Tibial nerve (tissue), 4 donors: ENCODE data around the gene NEK2. TPM values are rescaled to one million over a fixed set of nuclear protein-coding genes. Genes with fewer than 3 reads are reported as not detected.
"Not testable (repeated sequence)": the region's sequence is repeated elsewhere in the genome, so short reads cannot be mapped to it uniquely, and the experiment has no call there.

Experiments
- DNase-seq, 2 donors: peaks; one replicate each; pipeline ENCODE4 v3.0.0-alpha.2; 2019; ENCODE audit warnings: low spot score in 2 of 2
- H3K27ac ChIP-seq, 4 donors: fragments of 200-600 bp; sonication (generic) in 3 of 4; one replicate each; pipeline ENCODE4 v1.5.1; 2017 to 2019; ENCODE audit warnings: mild to moderate bottlenecking in 1 of 4
- H3K27me3 ChIP-seq, 2 donors: fragments of 200-600 bp; sonication (generic) in 1 of 2; one replicate each; pipeline versions ENCODE4 v1.5.1 to v1.6.0; 2017 to 2019
- H3K36me3 ChIP-seq, 3 donors: fragments of 200-600 bp; sonication (generic); one replicate each; pipeline ENCODE4 v1.5.1; 2018 to 2019
- H3K4me1 ChIP-seq, 4 donors: fragments of 200-600 bp; sonication (generic) in 3 of 4; one replicate each; pipeline ENCODE4 v1.5.1; 2017 to 2019
- H3K4me3 ChIP-seq, 4 donors: fragments of 200-600 bp; sonication (generic) in 3 of 4; one replicate each; pipeline ENCODE4 v1.5.1; 2017 to 2019; ENCODE audit warnings: mild to moderate bottlenecking in 1 of 4, moderate library complexity in 1 of 4
- H3K9me3 ChIP-seq, 4 donors: fragments of 200-600 bp; sonication (generic) in 3 of 4; one replicate each; pipeline ENCODE4 v1.5.1; 2017 to 2019
- CTCF ChIP-seq, 5 experiments: fragments of 200-600 bp in 3 of 5; fragments of 450-650 bp in 2 of 5; sonication (generic) in 3 of 5; IDR thresholded peaks; one replicate each; pipeline ENCODE4 v1.5.1; 2016 to 2019; ENCODE audit warnings: antibody characterized with exemption in 5 of 5, mild to moderate bottlenecking in 3 of 5, moderate library complexity in 2 of 5
- EP300 ChIP-seq, 2 donors: sonication (generic); formaldehyde crosslinking; IDR thresholded peaks; one replicate each; pipeline ENCODE4 v1.6.1; 2017; ENCODE audit warnings: antibody characterized with exemption in 2 of 2, mild to moderate bottlenecking in 1 of 2
- POLR2A ChIP-seq, 2 donors: fragments of 450-650 bp; IDR thresholded peaks; one replicate each; pipeline ENCODE4 v1.6.1; 2017; ENCODE audit warnings: antibody characterized with exemption in 2 of 2, mild to moderate bottlenecking in 2 of 2, moderate library complexity in 2 of 2
- WGBS, 2 donors: methylation state at CpG; one replicate each; pipeline ENCODE4 v1.1.5; 2018; 5-methylcytosine and 5-hydroxymethylcytosine counted together
- total RNA-seq, 4 donors: library from RNA; depleted of rRNA; stranded (reverse); fragments of >200 nt; gene quantifications; one replicate each; pipeline ENCODE4 v1.1.0, GENCODE V29; 2016

Gene NEK2
- total RNA-seq, 4 donors from 2014 or later: 1.8 to 2.0 TPM; not detected in 2

- H3K27me3 ChIP-seq: no peaks in the 10 kb centered on the region
- H3K27ac ChIP-seq: no peak overlapping the region
- 87 to 91% methylated on average over 2 of the region's 2 CpGs for WGBS, 2 donors
- no peak for DNase-seq
- no peak for TF ChIP-seq EP300 (IDR thresholded peaks at IDR 0.05)
- H3K36me3 ChIP-seq: no peaks in the 10 kb centered on the region
- H3K9me3 ChIP-seq: no peaks in the 10 kb centered on the region
- no peak overlapping the region for H3K4me3 ChIP-seq
- H3K4me1 ChIP-seq: no peaks in the 10 kb centered on the region
These were observed 13.0 kb upstream of the NEK2 start for GRCh38 chr1:211688421-211688820.

GRCh38 chr1:211687462-211688215 is 12.2 kb upstream of the NEK2 start:
- H3K9me3 ChIP-seq: no peaks in the 10 kb centered on the region
- no peak overlapping the region for H3K27ac ChIP-seq
- DNase-seq: no peak
- H3K4me1 ChIP-seq: no peaks in the 10 kb centered on the region
- no peaks in the 10 kb centered on the region for H3K27me3 ChIP-seq
- TF ChIP-seq POLR2A (IDR thresholded peaks at IDR 0.05): no peak
- H3K4me3 ChIP-seq: no peak overlapping the region
- H3K36me3 ChIP-seq: no peaks in the 10 kb centered on the region
- 92 to 93% methylated on average over 16 of the region's 16 CpGs for WGBS, 2 donors

GRCh38 chr1:211685823-211686222 is 10.4 kb upstream of the NEK2 start:
- Histone ChIP-seq H3K27me3 (no peaks in the 10 kb centered on the region), H3K36me3 (no peaks in the 10 kb centered on the region), H3K27ac (no peak overlapping the region), H3K9me3 (no peaks in the 10 kb centered on the region), H3K4me3 (no peak overlapping the region), H3K4me1 (peaks cover 0 to 3% (median 0%) of the 10 kb centered on the region in 4 donors)
- WGBS, 2 donors: 69 to 80% methylated on average over 7 of the region's 7 CpGs
- no peak for DNase-seq
- TF ChIP-seq POLR2A (IDR thresholded peaks at IDR 0.05): no peak
- no peak for TF ChIP-seq EP300 (IDR thresholded peaks at IDR 0.05)
- TF ChIP-seq CTCF (IDR thresholded peaks at IDR 0.05): no peak

- no peak for DNase-seq
- no peak for TF ChIP-seq EP300 (IDR thresholded peaks at IDR 0.05)
- TF ChIP-seq CTCF (IDR thresholded peaks at IDR 0.05): no peak
- TF ChIP-seq POLR2A (IDR thresholded peaks at IDR 0.05): no peak
- Histone ChIP-seq H3K27me3 (no peaks in the 10 kb centered on the region), H3K9me3 (no peaks in the 10 kb centered on the region), H3K4me1 (peaks cover 0 to 9% (median 0%) of the 10 kb centered on the region in 4 donors), H3K36me3 (no peaks in the 10 kb centered on the region), H3K4me3 (no peak overlapping the region), H3K27ac (no peak overlapping the region)
- WGBS, 2 donors: 81 to 83% methylated on average over 3 of the region's 3 CpGs
These were observed 9.4 kb upstream of the NEK2 start for GRCh38 chr1:211684791-211685190.

GRCh38 chr1:211684331-211684730 is 8.9 kb upstream of the NEK2 start:
- TF ChIP-seq CTCF (IDR thresholded peaks at IDR 0.05): no peak
- TF ChIP-seq POLR2A (IDR thresholded peaks at IDR 0.05): no peak
- TF ChIP-seq EP300 (IDR thresholded peaks at IDR 0.05): no peak
- no peaks in the 10 kb centered on the region for H3K36me3 ChIP-seq
- no peaks in the 10 kb centered on the region for H3K9me3 ChIP-seq
- H3K27ac ChIP-seq: no peak overlapping the region
- no peak for DNase-seq
- 55 to 64% methylated on average over 3 of the region's 3 CpGs for WGBS, 2 donors
- no peaks in the 10 kb centered on the region for H3K27me3 ChIP-seq
- H3K4me1 ChIP-seq: peaks cover 0 to 9% (median 0%) of the 10 kb centered on the region in 4 donors
- H3K4me3 ChIP-seq: no peak overlapping the region

- TF ChIP-seq EP300 (IDR thresholded peaks at IDR 0.05) (no peak), POLR2A (IDR thresholded peaks at IDR 0.05) (no peak), CTCF (IDR thresholded peaks at IDR 0.05) (no peak)
- Histone ChIP-seq H3K27me3 (no peaks in the 10 kb centered on the region), H3K4me3 (no peak overlapping the region), H3K27ac (no peak overlapping the region), H3K9me3 (no peaks in the 10 kb centered on the region), H3K36me3 (no peaks in the 10 kb centered on the region), H3K4me1 (peaks cover 0 to 9% (median 0%) of the 10 kb centered on the region in 4 donors)
- DNase-seq: no peak
- 83 to 85% methylated on average over 8 of the region's 8 CpGs for WGBS, 2 donors
These were observed 8.2 kb upstream of the NEK2 start for GRCh38 chr1:211683396-211684297.

- DNase-seq, H3K9me3 ChIP-seq, H3K27me3 ChIP-seq, H3K4me1 ChIP-seq, H3K36me3 ChIP-seq, H3K27ac ChIP-seq, H3K4me3 ChIP-seq: not testable (repeated sequence)
- WGBS, 2 donors: 87 to 97% methylated on average over 7 of the region's 7 CpGs
These were observed 6.8 kb upstream of the NEK2 start for GRCh38 chr1:211682186-211682585.
